Endothelial cell of umbilical vein (primary cell): ENCODE measurements around the gene P2RY13. TPM values are rescaled to one million over a fixed set of nuclear protein-coding genes. Genes with fewer than 3 reads are reported as not detected.

Experiments
- BruUV-seq: library from RNA; stranded (reverse); fragments of 400-500 nt; replicated peaks from 2 replicates; lab custom pipeline; 2021; lab: Mats Ljungman, UMichigan
- CTCF ChIA-PET: fragments of 300-600, 350-600 bp; sonication (Branson Sonifier 250); formaldehyde crosslinking; loops from one replicate; lab custom pipeline; 2021; ENCODE audit warnings: antibody characterized with exemption, inconsistent platforms; lab: Charles Lee
- POLR2A ChIA-PET: fragments of 300-600, 350-600 bp; sonication (Branson Sonifier 250); formaldehyde crosslinking; loops from one replicate; lab custom pipeline; 2021; ENCODE audit warnings: antibody characterized with exemption, inconsistent platforms; lab: Charles Lee
- DNase-seq: peaks from one replicate; pipeline ENCODE4 v3.0.0-alpha.2; 2011; ENCODE audit warnings: low read depth, low spot score
- FAIRE-seq: peaks from 2 replicates; lab custom pipeline; 2011; peaks lifted over from hg19 to GRCh38; lab: Jason Lieb, UNC
- H2AFZ ChIP-seq: 2 replicates; pipeline ENCODE4 v1.6.0; 2012; ENCODE audit warnings: low read depth, low read length, control low read depth, inconsistent platforms
- H3K27ac ChIP-seq: 2 replicates; pipeline ENCODE4 v1.5.1; 2011; ENCODE audit warnings: low read depth, mild to moderate bottlenecking, control low read depth, low read length, moderate library complexity; ENCODE audit not compliant: insufficient read depth
- H3K27me3 ChIP-seq, 2 experiments: 2 replicates each; pipeline versions ENCODE4 v1.6.0 to v1.6.1; 2011; ENCODE audit warnings: low read length in 2 of 2, mixed read lengths in 1 of 2; ENCODE audit not compliant: control insufficient read depth in 2 of 2, insufficient read depth in 2 of 2
- H3K36me3 ChIP-seq, 2 experiments: 2 replicates in 1 of 2; 3 replicates in 1 of 2; pipeline ENCODE4 v1.5.1; 2011; ENCODE audit warnings: low read length in 2 of 2, mild to moderate bottlenecking in 1 of 2, moderate library complexity in 1 of 2; ENCODE audit not compliant: control insufficient read depth in 2 of 2, insufficient read depth in 2 of 2; ENCODE audit errors: extremely low read depth in 1 of 2
- H3K4me1 ChIP-seq: 3 replicates; pipeline ENCODE4 v1.5.1; 2011; ENCODE audit warnings: mild to moderate bottlenecking, low read length; ENCODE audit not compliant: control insufficient read depth, insufficient read depth; ENCODE audit errors: extremely low read depth
- H3K4me2 ChIP-seq: 2 replicates; pipeline ENCODE4 v1.6.1; 2011; ENCODE audit warnings: low read length, control low read depth, mixed read lengths; ENCODE audit not compliant: insufficient read depth
- H3K4me3 ChIP-seq, 3 experiments: fragments of 200-600 bp in 1 of 3; sonication (generic), shearing (Covaris generic) in 1 of 3; replicated peaks in 1 of 3; 2 replicates each; pipeline ENCODE4 v1.5.1; 2011 to 2016; ENCODE audit warnings: control low read depth in 3 of 3, low read length in 3 of 3, mild to moderate bottlenecking in 2 of 3, inconsistent platforms in 1 of 3, low read depth in 1 of 3, moderate library complexity in 1 of 3; ENCODE audit not compliant: insufficient read depth in 1 of 3
- H3K79me2 ChIP-seq: 2 replicates; pipeline ENCODE4 v1.6.0; 2012; ENCODE audit warnings: low read length, inconsistent platforms; ENCODE audit not compliant: control insufficient read depth, insufficient read depth
- H3K9ac ChIP-seq: replicated peaks from 2 replicates; pipeline ENCODE3; 2011; ENCODE audit warnings: low read length, control low read depth; ENCODE audit not compliant: insufficient read depth; ENCODE audit errors: extremely low read depth
- H3K9me1 ChIP-seq: replicated peaks from 3 replicates; pipeline ENCODE4 v1.6.0; 2011; ENCODE audit warnings: mild to moderate bottlenecking, low read length; ENCODE audit not compliant: control insufficient read depth, insufficient read depth; ENCODE audit errors: extremely low read depth
- H3K9me3 ChIP-seq: replicated peaks from 2 replicates; pipeline ENCODE4 v1.5.1; 2012; ENCODE audit warnings: low read length, inconsistent platforms; ENCODE audit not compliant: control insufficient read depth, insufficient read depth
- H4K20me1 ChIP-seq: replicated peaks from 2 replicates; pipeline ENCODE3; 2011; ENCODE audit warnings: mild to moderate bottlenecking, low read length; ENCODE audit not compliant: control insufficient read depth, insufficient read depth; ENCODE audit errors: extremely low read depth
- EZH2 ChIP-seq: IDR thresholded peaks from 2 replicates; pipeline ENCODE4 v1.6.1; 2012; ENCODE audit warnings: borderline replicate concordance, low read depth, mild to moderate bottlenecking, moderate library complexity, low read length, inconsistent platforms; ENCODE audit not compliant: severe bottlenecking
- FOS ChIP-seq: IDR thresholded peaks from 2 replicates; pipeline ENCODE4 v1.6.1; 2011; ENCODE audit warnings: mild to moderate bottlenecking, low read length, moderate library complexity, borderline replicate concordance; ENCODE audit not compliant: insufficient read depth
- GATA2 ChIP-seq: IDR thresholded peaks from 2 replicates; pipeline ENCODE4 v1.7.0; 2011; ENCODE audit warnings: low read depth, mild to moderate bottlenecking, moderate library complexity, mixed read lengths, low read length; ENCODE audit not compliant: insufficient read length, insufficient read depth
- dilution Hi-C: fragments of 300-500 bp; cut with MboI; formaldehyde crosslinking; loops from one replicate; pipeline ENCODE4 v1.15.0; 2019; ENCODE audit warnings: low sequenced_read_pairs; ENCODE audit not compliant: extremely low pct_ligation_motif_present
- intact Hi-C: fragments of 100-400 bp; cut with micrococcal nuclease; formaldehyde crosslinking; loops from one replicate; pipeline ENCODE4 v1.10.0; 2022
- polyA plus RNA-seq, 4 experiments: library from polyadenylated mRNA; depleted of rRNA in 3 of 4; stranded (reverse) in 3 of 4; unstranded in 1 of 4; fragments of >200 nt; gene quantifications; 2 replicates each; pipeline versions ENCODE4 v1.2.1 to v1.2.3, GENCODE V29; 2011 to 2012; ENCODE audit warnings: missing spikeins in 1 of 4
- total RNA-seq: library from RNA; stranded (reverse); gene quantifications from 2 replicates; pipeline ENCODE4 v1.2.3, GENCODE V29; 2021
- TF ChIP-seq, protein P1 (sequence below), 2 donors: IDR thresholded peaks; 1 replicate in 1 of 2; 2 replicates in 1 of 2; pipeline ENCODE4 v1.5.1; 2011; ENCODE audit warnings: low read length in 2 of 2, mild to moderate bottlenecking in 2 of 2, moderate library complexity in 2 of 2, control low read depth in 1 of 2, inconsistent platforms in 1 of 2, low read depth in 1 of 2; ENCODE audit not compliant: insufficient read depth in 1 of 2; ENCODE audit errors: extremely low read depth in 1 of 2

P2RY13 gene
- total and polyA plus RNA-seq, 2 donors (not counting 3 experiments of a cell fraction or from before 2014, with no cell fraction given), result not detected

- POLR2A ChIA-PET, result no interaction called here
- CTCF ChIA-PET, result interaction anchor here (0.9 to 1.1 kb wide), 2 partner anchors 19 to 71 kb away, joined by 3 to 4 read pairs; no protein-coding TSS in a partner anchor
- dilution Hi-C loops, result no loop called here
- intact Hi-C loops, result no loop called here
- no peak for DNase-seq
- peaks cover 4 to 8% of the 10 kb centered on the region in 2 experiments for H3K27me3 ChIP-seq
- TF ChIP-seq EZH2, result no peak
- TF ChIP-seq, protein P1, sequence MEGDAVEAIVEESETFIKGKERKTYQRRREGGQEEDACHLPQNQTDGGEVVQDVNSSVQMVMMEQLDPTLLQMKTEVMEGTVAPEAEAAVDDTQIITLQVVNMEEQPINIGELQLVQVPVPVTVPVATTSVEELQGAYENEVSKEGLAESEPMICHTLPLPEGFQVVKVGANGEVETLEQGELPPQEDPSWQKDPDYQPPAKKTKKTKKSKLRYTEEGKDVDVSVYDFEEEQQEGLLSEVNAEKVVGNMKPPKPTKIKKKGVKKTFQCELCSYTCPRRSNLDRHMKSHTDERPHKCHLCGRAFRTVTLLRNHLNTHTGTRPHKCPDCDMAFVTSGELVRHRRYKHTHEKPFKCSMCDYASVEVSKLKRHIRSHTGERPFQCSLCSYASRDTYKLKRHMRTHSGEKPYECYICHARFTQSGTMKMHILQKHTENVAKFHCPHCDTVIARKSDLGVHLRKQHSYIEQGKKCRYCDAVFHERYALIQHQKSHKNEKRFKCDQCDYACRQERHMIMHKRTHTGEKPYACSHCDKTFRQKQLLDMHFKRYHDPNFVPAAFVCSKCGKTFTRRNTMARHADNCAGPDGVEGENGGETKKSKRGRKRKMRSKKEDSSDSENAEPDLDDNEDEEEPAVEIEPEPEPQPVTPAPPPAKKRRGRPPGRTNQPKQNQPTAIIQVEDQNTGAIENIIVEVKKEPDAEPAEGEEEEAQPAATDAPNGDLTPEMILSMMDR (IDR thresholded peaks at IDR 0.05; ENCODE audit: extremely low read depth in 1 of 2, insufficient read depth in 1 of 2, low read depth in 1 of 2, low read length in 2 of 2), result no peak
- TF ChIP-seq GATA2, result no peak
- no peak for FAIRE-seq
- H3K9me1 ChIP-seq, result no peaks in the 10 kb centered on the region
- H3K9me3 ChIP-seq, result no peaks in the 10 kb centered on the region
- no peaks in the 10 kb centered on the region for H3K79me2 ChIP-seq
- H2AFZ ChIP-seq, result no peak overlapping the region
- no peak overlapping the region for H3K4me3 ChIP-seq
- no peak overlapping the region for H3K9ac ChIP-seq
- H3K4me1 ChIP-seq, result no peaks in the 10 kb centered on the region
- no peak overlapping the region for H3K27ac ChIP-seq
- H3K4me2 ChIP-seq, result no peak overlapping the region
- no TSS peak for BruUV-seq
- no peaks in the 10 kb centered on the region for H3K36me3 ChIP-seq
- no peaks in the 10 kb centered on the region for H4K20me1 ChIP-seq
These were observed 16.5 kb upstream of the P2RY13 start for GRCh38 chr3:151345859-151346258.

DNA sequence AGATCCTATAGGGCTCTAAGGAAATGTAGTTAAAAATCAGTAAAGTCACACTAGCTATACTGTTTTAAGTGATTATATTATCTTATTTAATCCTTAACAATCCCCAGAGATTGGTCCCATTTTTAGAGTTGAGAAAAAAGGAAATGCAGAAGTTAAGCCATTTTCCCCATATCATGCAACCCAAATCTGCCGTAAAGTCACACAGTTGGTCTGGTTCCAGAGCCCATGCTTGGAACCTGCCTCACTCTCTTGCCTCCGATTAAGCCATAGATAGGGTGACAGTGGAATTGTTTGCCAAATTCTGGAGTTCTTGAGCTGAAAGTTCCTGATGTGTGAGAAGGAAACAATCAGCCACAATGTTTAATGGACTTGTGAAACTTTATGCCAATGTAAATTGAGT lies 2.3 kb upstream of the P2RY13 start:
- no peak for DNase-seq
- Histone ChIP-seq H3K36me3 (no peaks in the 10 kb centered on the region), H3K9me3 (no peaks in the 10 kb centered on the region), H4K20me1 (no peaks in the 10 kb centered on the region), H3K4me3 (no peak overlapping the region), H3K27ac (no peak overlapping the region), H3K79me2 (no peaks in the 10 kb centered on the region), H3K9me1 (no peaks in the 10 kb centered on the region), H2AFZ (no peak overlapping the region), H3K4me2 (no peak overlapping the region), H3K27me3 (no peaks in the 10 kb centered on the region), H3K9ac (no peak overlapping the region), H3K4me1 (no peaks in the 10 kb centered on the region)
- dilution Hi-C loops (no loop called here), intact Hi-C loops (no loop called here)
- ChIA-PET POLR2A (no interaction called here), CTCF (interaction anchor here (0.6 to 1.4 kb wide), 3 partner anchors 11 to 1736 kb away, joined by 3 to 4 read pairs (median 4); no protein-coding TSS in a partner anchor)
- TF ChIP-seq GATA2, result no peak
- no peak for TF ChIP-seq FOS
- BruUV-seq, result no TSS peak
- FAIRE-seq, result no peak
